ENCODE data around the gene TYW1.
"Not testable (repeated sequence)": the region's sequence is repeated elsewhere in the genome, so short reads cannot be mapped to it uniquely, and the experiment has no call there.

Gene TYW1

GRCh38 chr7:67046819-67047218, 50.2 kb downstream of the TYW1 start:
- H3K27ac Mint-ChIP-seq, H3K9me3 Mint-ChIP-seq, DNase-seq, H3K27me3 Mint-ChIP-seq, CTCF ChIA-PET, H3K4me3 Mint-ChIP-seq, H3K4me1 Mint-ChIP-seq: not testable (repeated sequence)
- peaks cover 23% of the 10 kb centered on the region for H3K36me3 Mint-ChIP-seq

- CTCF ChIA-PET, H3K4me1 Mint-ChIP-seq, H3K9me3 Mint-ChIP-seq, H3K27ac Mint-ChIP-seq, H3K27me3 Mint-ChIP-seq, H3K4me3 Mint-ChIP-seq, DNase-seq: not testable (repeated sequence)
- peaks cover 43% of the 10 kb centered on the region for H3K36me3 Mint-ChIP-seq
Observed at GRCh38 chr7:67049908-67050307, 53.3 kb downstream of the TYW1 start.

- H3K4me3 Mint-ChIP-seq, H3K27me3 Mint-ChIP-seq, DNase-seq, CTCF ChIA-PET, H3K9me3 Mint-ChIP-seq, H3K4me1 Mint-ChIP-seq: not testable (repeated sequence)
- Mint-ChIP-seq H3K27ac (peak overlapping the region; percentile 69), H3K36me3 (peaks cover 44% of the 10 kb centered on the region)
Observed at GRCh38 chr7:67052161-67052560, 55.5 kb downstream of the TYW1 start.

- Mint-ChIP-seq H3K9me3 (peaks cover 5% of the 10 kb centered on the region), H3K4me1 (no peaks in the 10 kb centered on the region), H3K27me3 (no peaks in the 10 kb centered on the region), H3K4me3 (no peak overlapping the region), H3K36me3 (peaks cover 42% of the 10 kb centered on the region), H3K27ac (no peak overlapping the region)
- no peak for DNase-seq
- CTCF ChIA-PET: no interaction called here
Observed at GRCh38 chr7:67056683-67057082, 60.0 kb downstream of the TYW1 start.

- CTCF ChIA-PET, H3K4me1 Mint-ChIP-seq, H3K27ac Mint-ChIP-seq, H3K27me3 Mint-ChIP-seq, DNase-seq, H3K9me3 Mint-ChIP-seq, H3K4me3 Mint-ChIP-seq: not testable (repeated sequence)
- peaks cover 34% of the 10 kb centered on the region for H3K36me3 Mint-ChIP-seq
Observed at GRCh38 chr7:67061321-67061720, 64.7 kb downstream of the TYW1 start.

- CTCF ChIA-PET: not testable (repeated sequence)
Observed at GRCh38 chr7:67062802-67063201, 66.2 kb downstream of the TYW1 start.

GRCh38 chr7:67066950-67067622, 70.5 kb downstream of the TYW1 start:
- H3K27ac Mint-ChIP-seq, H3K4me3 Mint-ChIP-seq, CTCF ChIA-PET, H3K4me1 Mint-ChIP-seq, DNase-seq, H3K27me3 Mint-ChIP-seq: not testable (repeated sequence)
- Mint-ChIP-seq H3K36me3 (peaks cover 55% of the 10 kb centered on the region), H3K9me3 (peaks cover 14% of the 10 kb centered on the region)

More at GRCh38 chr7:67062802-67063201, 66.2 kb downstream of the TYW1 start:
- DNase-seq, H3K27ac Mint-ChIP-seq, H3K27me3 Mint-ChIP-seq, H3K9me3 Mint-ChIP-seq, H3K4me3 Mint-ChIP-seq, H3K4me1 Mint-ChIP-seq: not testable (repeated sequence)
- peaks cover 45% of the 10 kb centered on the region for H3K36me3 Mint-ChIP-seq

- Mint-ChIP-seq H3K9me3 (peaks cover 35% of the 10 kb centered on the region), H3K36me3 (peaks cover 56% of the 10 kb centered on the region), H3K27ac (peak overlapping the region; percentile 37)
- H3K4me1 Mint-ChIP-seq, H3K4me3 Mint-ChIP-seq, H3K27me3 Mint-ChIP-seq, CTCF ChIA-PET, DNase-seq: not testable (repeated sequence)
Observed at GRCh38 chr7:67076120-67076519, 79.5 kb downstream of the TYW1 start.

- H3K9me3 Mint-ChIP-seq: peaks cover 13% of the 10 kb centered on the region
- H3K4me3 Mint-ChIP-seq, CTCF ChIA-PET, DNase-seq, H3K27me3 Mint-ChIP-seq, H3K4me1 Mint-ChIP-seq, H3K27ac Mint-ChIP-seq: not testable (repeated sequence)
- peaks cover 56% of the 10 kb centered on the region for H3K36me3 Mint-ChIP-seq
Observed at GRCh38 chr7:67082880-67083279, 86.2 kb downstream of the TYW1 start.

GRCh38 chr7:67089261-67089660, 92.6 kb downstream of the TYW1 start:
- H3K4me1 Mint-ChIP-seq, H3K27ac Mint-ChIP-seq, H3K4me3 Mint-ChIP-seq, CTCF ChIA-PET, H3K27me3 Mint-ChIP-seq, DNase-seq, H3K9me3 Mint-ChIP-seq: not testable (repeated sequence)
- H3K36me3 Mint-ChIP-seq: peaks cover 32% of the 10 kb centered on the region

- H3K36me3 Mint-ChIP-seq: peaks cover 23% of the 10 kb centered on the region
- H3K9me3 Mint-ChIP-seq, H3K27me3 Mint-ChIP-seq, H3K4me3 Mint-ChIP-seq, H3K27ac Mint-ChIP-seq, DNase-seq, CTCF ChIA-PET, H3K4me1 Mint-ChIP-seq: not testable (repeated sequence)
Observed at GRCh38 chr7:67091053-67091452, 94.4 kb downstream of the TYW1 start.

- H3K27ac Mint-ChIP-seq, H3K4me3 Mint-ChIP-seq, H3K27me3 Mint-ChIP-seq, CTCF ChIA-PET, DNase-seq, H3K4me1 Mint-ChIP-seq, H3K9me3 Mint-ChIP-seq: not testable (repeated sequence)
- H3K36me3 Mint-ChIP-seq: peaks cover 31% of the 10 kb centered on the region
Observed at GRCh38 chr7:67098031-67098430, 101.4 kb downstream of the TYW1 start.

- H3K27ac Mint-ChIP-seq, H3K9me3 Mint-ChIP-seq, H3K4me1 Mint-ChIP-seq, H3K27me3 Mint-ChIP-seq, DNase-seq, H3K4me3 Mint-ChIP-seq, CTCF ChIA-PET: not testable (repeated sequence)
- peaks cover 42% of the 10 kb centered on the region for H3K36me3 Mint-ChIP-seq
Observed at GRCh38 chr7:67099406-67099805, 102.8 kb downstream of the TYW1 start.

- H3K4me1 Mint-ChIP-seq, CTCF ChIA-PET, DNase-seq, H3K27ac Mint-ChIP-seq, H3K9me3 Mint-ChIP-seq, H3K4me3 Mint-ChIP-seq, H3K27me3 Mint-ChIP-seq: not testable (repeated sequence)
- peaks cover 46% of the 10 kb centered on the region for H3K36me3 Mint-ChIP-seq
Observed at GRCh38 chr7:67100038-67100437, 103.4 kb downstream of the TYW1 start.

GRCh38 chr7:67100956-67101361, 104.3 kb downstream of the TYW1 start:
- Mint-ChIP-seq H3K36me3 (peaks cover 50% of the 10 kb centered on the region), H3K4me3 (no peak overlapping the region), H3K27ac (no peak overlapping the region), H3K27me3 (no peaks in the 10 kb centered on the region), H3K4me1 (peaks cover 12% of the 10 kb centered on the region), H3K9me3 (peaks cover 2% of the 10 kb centered on the region)
- CTCF ChIA-PET: no interaction called here
- no peak for DNase-seq

- CTCF ChIA-PET, H3K9me3 Mint-ChIP-seq, H3K27me3 Mint-ChIP-seq, H3K4me3 Mint-ChIP-seq, DNase-seq, H3K27ac Mint-ChIP-seq: not testable (repeated sequence)
- Mint-ChIP-seq H3K4me1 (peaks cover 15% of the 10 kb centered on the region), H3K36me3 (peaks cover 40% of the 10 kb centered on the region)
Observed at GRCh38 chr7:67104937-67105336, 108.3 kb downstream of the TYW1 start.

All from activated naive CD4-positive, alpha-beta T cell treated with anti-CD3 and anti-CD28 coated beads, Interleukin-2, amount 10 ng/mL, durations not matched to agents 7 days and 5 days (primary cell).